ENCODE measurements around the gene PCBP3.

DNA sequence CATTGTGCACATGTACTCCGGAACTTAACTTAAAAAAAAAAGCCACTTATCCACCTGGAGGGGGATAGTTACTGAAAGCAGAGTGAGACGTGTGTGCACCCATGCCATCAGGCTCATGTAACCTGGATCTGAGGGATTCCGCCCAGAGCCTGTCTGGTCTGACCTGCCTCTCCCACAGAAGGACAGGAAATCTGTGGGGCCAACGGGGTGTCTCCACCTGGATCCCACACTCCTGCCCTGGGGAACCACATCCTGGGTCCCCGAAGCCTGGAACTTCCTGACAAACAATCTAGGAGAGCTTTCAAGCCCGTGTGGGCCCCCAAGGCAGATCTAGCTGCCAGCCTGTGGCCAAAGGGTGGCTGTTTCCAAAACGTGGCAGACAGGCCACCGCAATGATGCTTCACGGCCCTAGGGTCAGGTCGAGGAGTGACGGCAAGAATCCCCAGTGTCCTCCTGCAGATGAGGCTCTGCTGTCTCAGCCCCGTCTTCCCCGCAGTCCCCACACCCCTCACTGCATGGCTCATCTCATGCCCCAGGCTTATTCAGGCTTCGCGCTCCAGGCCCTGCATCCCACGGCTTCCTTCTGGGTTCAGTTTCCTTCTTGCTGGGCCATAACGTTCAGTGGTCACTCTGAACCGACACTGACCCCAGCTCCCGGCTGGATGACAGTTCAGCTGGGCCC is 21.0 kb upstream of the PCBP3 start:
- TF ChIP-seq YY1 (IDR thresholded peaks at IDR 0.05; ENCODE audit: insufficient read depth, insufficient read length) (no peak), ZNF274 (IDR thresholded peaks at IDR 0.05; ENCODE audit: low read depth, low read length) (no peak), SUZ12 (IDR thresholded peaks at IDR 0.05; ENCODE audit: extremely low read depth, insufficient read depth, insufficient read length) (no peak)
